Activated CD8-positive, alpha-beta T cell treated with anti-CD3 and anti-CD28 coated beads for 36 hours (primary cell): ENCODE measurements around the gene TRAPPC3L. TPM values are rescaled to one million over a fixed set of nuclear protein-coding genes. Genes with fewer than 3 reads are reported as not detected.

Experiments used
- ATAC-seq: fragments of 200-7000 bp; cut with Tn5 transposase; one replicate; pipeline ENCODE4 v1.10.0; 2021; ENCODE audit warnings: mild to moderate bottlenecking, moderate library complexity
- CTCF ChIA-PET: fragments of 350-600 bp; sonication (Branson Sonifier 250); formaldehyde crosslinking; loops from one replicate; lab custom pipeline; 2021; ENCODE audit warnings: antibody characterized with exemption; lab: Charles Lee
- POLR2A ChIA-PET: fragments of 350-600 bp; sonication (Branson Sonifier 250); formaldehyde crosslinking; loops from one replicate; lab custom pipeline; 2021; ENCODE audit warnings: antibody characterized with exemption; lab: Charles Lee
- DNase-seq: peaks from one replicate; pipeline ENCODE4 v3.0.0-alpha.2; 2020
- H3K27ac Mint-ChIP-seq: one replicate; pipeline ENCODE4 v1.8.0; 2021; ENCODE audit warnings: mild to moderate bottlenecking, mixed read lengths
- H3K27me3 Mint-ChIP-seq: one replicate; pipeline ENCODE4 v1.8.0; 2021; ENCODE audit warnings: mixed read lengths
- H3K36me3 Mint-ChIP-seq: one replicate; pipeline ENCODE4 v1.8.0; 2021; ENCODE audit warnings: low read depth, mixed read lengths
- H3K4me1 Mint-ChIP-seq: one replicate; pipeline ENCODE4 v1.8.0; 2021; ENCODE audit warnings: low read depth, mixed read lengths
- H3K4me3 Mint-ChIP-seq: one replicate; pipeline ENCODE4 v1.8.0; 2021; ENCODE audit warnings: mild to moderate bottlenecking, moderate library complexity, mixed read lengths
- H3K9me3 Mint-ChIP-seq: one replicate; pipeline ENCODE4 v1.8.0; 2021; ENCODE audit warnings: mixed read lengths
- CTCF ChIP-seq: fragments of 200-600 bp; IDR thresholded peaks from one replicate; pipeline ENCODE4 v1.8.0; 2022; ENCODE audit warnings: antibody characterized with exemption, mild to moderate bottlenecking
- intact Hi-C: fragments of 100-400 bp; cut with micrococcal nuclease; formaldehyde crosslinking; loops from one replicate; pipeline ENCODE4 v1.10.0; 2022
- total RNA-seq, 2 experiments: library from RNA; stranded (reverse); gene quantifications; one replicate each; pipeline ENCODE4 v1.2.3, GENCODE V29; 2021

Gene TRAPPC3L
- total RNA-seq, 2 experiments from 2014 or later, result not detected

DNA sequence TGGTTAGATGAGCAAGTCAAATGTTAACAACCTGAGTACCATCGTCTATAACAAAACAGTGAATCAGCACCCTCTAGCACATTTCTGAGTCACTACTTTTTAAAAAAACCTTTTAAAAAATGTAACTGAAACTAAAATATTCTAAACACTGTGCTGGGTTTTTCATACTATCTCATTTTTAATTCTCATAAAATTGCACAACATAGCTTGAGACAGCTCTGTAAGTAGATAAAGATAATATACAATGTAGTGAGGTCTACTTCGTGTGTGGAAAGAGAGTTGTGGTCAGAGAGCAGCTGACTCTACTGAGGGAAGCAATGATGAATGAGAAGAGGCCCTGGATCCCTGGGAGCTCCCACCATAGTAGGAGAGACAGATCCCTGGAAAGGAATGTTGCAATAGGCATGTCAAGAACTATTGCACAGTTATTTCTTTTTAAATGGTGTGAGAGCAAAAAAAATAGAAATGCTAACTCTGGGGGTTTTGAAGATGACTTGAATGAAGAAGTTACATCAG, 97.9 kb downstream of the TRAPPC3L start:
- no peak for TF ChIP-seq CTCF
- Mint-ChIP-seq H3K27ac (no peak overlapping the region), H3K27me3 (peaks cover 6% of the 10 kb centered on the region), H3K36me3 (no peaks in the 10 kb centered on the region), H3K4me3 (no peak overlapping the region), H3K9me3 (no peaks in the 10 kb centered on the region), H3K4me1 (peaks cover 22% of the 10 kb centered on the region)
- intact Hi-C loops, result no loop called here
- POLR2A ChIA-PET, result no interaction called here
- DNase-seq (no peak), ATAC-seq (no peak)
- CTCF ChIA-PET, result no interaction called here

DNA sequence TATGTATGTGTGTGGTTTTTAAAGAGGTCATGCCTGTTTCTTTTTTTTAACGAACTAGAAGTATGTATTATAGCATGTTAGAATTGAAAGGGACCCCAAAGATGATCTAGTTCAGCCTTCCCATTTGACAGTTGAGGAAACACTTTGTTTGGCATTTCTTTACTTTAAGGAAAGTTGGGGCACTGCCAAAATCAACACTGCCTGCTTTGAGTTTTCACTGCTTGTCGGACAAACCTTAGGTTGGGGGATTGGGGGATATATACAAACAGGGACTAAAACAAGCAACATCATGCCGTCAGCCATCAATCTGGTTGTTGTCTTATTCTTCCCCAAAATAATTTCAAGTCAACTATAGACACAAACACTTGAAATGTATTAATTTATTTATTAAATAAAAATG, 98.4 kb downstream of the TRAPPC3L start:
- Mint-ChIP-seq H3K9me3 (no peaks in the 10 kb centered on the region), H3K4me1 (peaks cover 22% of the 10 kb centered on the region), H3K36me3 (no peaks in the 10 kb centered on the region), H3K27ac (no peak overlapping the region), H3K27me3 (peaks cover 6% of the 10 kb centered on the region), H3K4me3 (no peak overlapping the region)
- ChIA-PET POLR2A (no interaction called here), CTCF (no interaction called here)
- DNase-seq, result no peak
- ATAC-seq, result no peak
- intact Hi-C loops, result no loop called here
- no peak for TF ChIP-seq CTCF

- ATAC-seq (no peak), DNase-seq (no peak)
- H3K4me1 Mint-ChIP-seq, result peaks cover 20% of the 10 kb centered on the region
- H3K36me3 Mint-ChIP-seq, result no peaks in the 10 kb centered on the region
- ChIA-PET POLR2A (interaction anchor here (2.2 kb wide), 1 partner anchor 166 kb away, joined by 7 read pairs; the partner anchor contains the start of gene TSPYL1), CTCF (interaction anchor here (0.6 to 1.4 kb wide), 3 partner anchors 37 to 159 kb away, joined by 3 to 5 read pairs (median 3); no protein-coding TSS in a partner anchor)
- TF ChIP-seq CTCF, result no peak
- H3K4me3 Mint-ChIP-seq, result no peak overlapping the region
- H3K27ac Mint-ChIP-seq, result no peak overlapping the region
- H3K9me3 Mint-ChIP-seq, result no peaks in the 10 kb centered on the region
- peaks cover 6% of the 10 kb centered on the region for H3K27me3 Mint-ChIP-seq
- intact Hi-C loops, result no loop called here
These were observed 99.1 kb downstream of the TRAPPC3L start for GRCh38 chr6:116446399-116446798.

DNA sequence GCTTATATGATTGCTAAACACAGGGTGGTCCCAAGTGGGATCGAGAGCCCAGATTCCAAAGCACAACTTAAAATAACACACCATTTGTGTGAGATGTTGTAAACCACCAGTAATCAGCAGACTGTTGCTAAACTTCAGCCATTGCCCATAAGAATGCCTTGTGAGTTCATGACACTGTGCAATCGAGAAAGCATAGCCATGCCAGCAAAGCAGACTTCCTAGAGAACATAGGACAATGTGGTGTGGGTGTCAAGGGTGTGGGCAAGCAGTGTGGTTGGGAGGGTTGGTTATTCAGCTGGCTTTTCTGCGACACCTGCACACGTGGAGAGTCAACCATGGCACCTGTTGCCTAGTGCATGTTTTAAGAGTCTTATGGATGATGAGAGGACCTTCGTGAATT, 100.4 kb downstream of the TRAPPC3L start:
- ChIA-PET CTCF (interaction anchor here (0.9 to 1.9 kb wide), 10 partner anchors 9 to 172 kb away, joined by 3 to 6 read pairs (median 4); partner anchors contain the start of gene CALHM6), POLR2A (interaction anchor here (2.2 kb wide), 1 partner anchor 165 kb away, joined by 7 read pairs; the partner anchor contains the start of gene TSPYL1)
- peaks cover 3% of the 10 kb centered on the region for H3K27me3 Mint-ChIP-seq
- DNase-seq (no peak), ATAC-seq (no peak)
- H3K9me3 Mint-ChIP-seq, result no peaks in the 10 kb centered on the region
- H3K4me3 Mint-ChIP-seq, result no peak overlapping the region
- no peaks in the 10 kb centered on the region for H3K36me3 Mint-ChIP-seq
- H3K4me1 Mint-ChIP-seq, result peaks cover 9% of the 10 kb centered on the region
- intact Hi-C loops, result no loop called here
- TF ChIP-seq CTCF, result no peak
- no peak overlapping the region for H3K27ac Mint-ChIP-seq

Other genes with a start within 250 kb of the TRAPPC3L start
- gene DSE, start 174.7 kb downstream of the TRAPPC3L start, total RNA-seq, result 1 to 10 TPM; 5.3 to 5.4 TPM
- gene CALHM6, start 84.3 kb downstream of the TRAPPC3L start, total RNA-seq, result 10 to 100 TPM; 10.9 to 11.3 TPM
- gene CALHM5, start 34.0 kb downstream of the TRAPPC3L start, total RNA-seq, result not detected
- gene CALHM4, start 8.1 kb upstream of the TRAPPC3L start, total RNA-seq, result not detected
- gene RWDD1, start 25.8 kb upstream of the TRAPPC3L start, total RNA-seq, result 10 to 100 TPM; 44.3 to 46.0 TPM
- under 1 TPM in 1 of 2 experiments, not detected in 1; 0.11 TPM for gene RSPH4A, start 70.8 kb upstream of the TRAPPC3L start, total RNA-seq
- 10 to 100 TPM; 25.9 to 28.4 TPM for gene ZUP1, start 123.1 kb upstream of the TRAPPC3L start, total RNA-seq
- gene KPNA5, start 135.5 kb upstream of the TRAPPC3L start, total RNA-seq, result 10 to 100 TPM; 10.3 to 10.9 TPM
- gene FAM162B, start 220.0 kb upstream of the TRAPPC3L start, total RNA-seq, result not detected